A549 (cell line): ENCODE data around the gene NDUFA11. TPM values are rescaled to one million over a fixed set of nuclear protein-coding genes. Genes with fewer than 3 reads are reported as not detected.

Experiments
- ATAC-seq, 2 experiments: fragments of 200-7000 bp in 1 of 2; fragments of >200 bp in 1 of 2; cut with Nextera tagmentation in 1 of 2; cut with Tn5 transposase in 1 of 2; 3 replicates each; pipeline versions ENCODE4 v1.8.0 to v1.9.1; 2018 to 2020; ENCODE audit warnings: mild to moderate bottlenecking in 1 of 2, moderate library complexity in 1 of 2
- CTCF ChIA-PET: fragments of 300-600 bp; sonication (Branson Sonifier 250); formaldehyde crosslinking; extraction: SDS; loops from one replicate; lab custom pipeline; 2021; ENCODE audit warnings: antibody characterized with exemption, inconsistent platforms; lab: Yijun Ruan, JAX
- POLR2A ChIA-PET: fragments of 350-600 bp; formaldehyde crosslinking; extraction: SDS; loops from one replicate; lab custom pipeline; 2021; ENCODE audit warnings: antibody characterized with exemption, inconsistent platforms; lab: Yijun Ruan, JAX
- DNase-seq, 2 experiments: peaks; one replicate each; pipeline versions ENCODE4 v3.0.0 to v3.0.0-alpha.2; 2011 to 2016; ENCODE audit warnings: low read depth in 1 of 2, low spot score in 1 of 2
- FAIRE-seq: peaks from 2 replicates; lab custom pipeline; 2011; peaks lifted over from hg19 to GRCh38; lab: Jason Lieb, UNC
- H3K27ac ChIP-seq, 2 experiments: fragments of >200 bp; sonication (Bioruptor Twin); formaldehyde crosslinking; 3 replicates each; pipeline ENCODE4 v1.5.1; 2016 to 2017
- H3K4me1 ChIP-seq: fragments of >200 bp; sonication (Bioruptor Twin); formaldehyde crosslinking; 3 replicates; pipeline ENCODE4 v1.6.1; 2016
- H3K4me2 ChIP-seq: fragments of >200 bp; sonication (Bioruptor Twin); formaldehyde crosslinking; 3 replicates; pipeline ENCODE4 v1.6.1; 2016
- H3K4me3 ChIP-seq: fragments of >200 bp; sonication (Bioruptor Twin); formaldehyde crosslinking; 3 replicates; pipeline ENCODE4 v1.5.1; 2016
- H3K9me3 ChIP-seq: fragments of >200 bp; sonication (Bioruptor Twin); formaldehyde crosslinking; 3 replicates; pipeline ENCODE4 v1.6.1; 2016
- CHD2 ChIP-seq: fragments of 150-350 bp; IDR thresholded peaks from 2 replicates; pipeline ENCODE4 v1.6.1; 2014; ENCODE audit warnings: low read length; ENCODE audit not compliant: partially characterized antibody
- CHD4 ChIP-seq: fragments of 200-600 bp; sonication (generic); IDR thresholded peaks from 2 replicates; pipeline ENCODE4 v1.6.1; 2016; ENCODE audit warnings: antibody characterized with exemption, mild to moderate bottlenecking, borderline replicate concordance
- E2F6 ChIP-seq: IDR thresholded peaks from 2 replicates; pipeline ENCODE4 v1.6.1; 2012; ENCODE audit warnings: low read depth, borderline replicate concordance
- EP300 ChIP-seq, 2 experiments: fragments of >200 bp; sonication (Bioruptor Twin); formaldehyde crosslinking; IDR thresholded peaks; 2 replicates in 1 of 2; 3 replicates in 1 of 2; pipeline ENCODE4 v1.6.1; 2016 to 2017
- FOSL2 ChIP-seq, 2 experiments: fragments of 450-650 bp in 1 of 2; fragments of >200 bp in 1 of 2; sonication (Bioruptor Twin) in 1 of 2; formaldehyde crosslinking; IDR thresholded peaks; 2 replicates each; pipeline versions ENCODE4 v1.5.0 to v1.6.1; 2016 to 2020; ENCODE audit warnings: mild to moderate bottlenecking in 1 of 2, moderate library complexity in 1 of 2
- FOXS1 ChIP-seq: fragments of 250-450 bp; sonication (Bioruptor Pico); IDR thresholded peaks from 2 replicates; pipeline ENCODE4 v1.5.0; 2020; ENCODE audit warnings: mild to moderate bottlenecking, moderate library complexity
- GATA3 ChIP-seq: IDR thresholded peaks from 2 replicates; pipeline ENCODE4 v1.6.1; 2012; ENCODE audit warnings: borderline replicate concordance
- HDAC2 ChIP-seq: fragments of 200-600 bp; sonication (generic); IDR thresholded peaks from 2 replicates; pipeline ENCODE4 v1.6.1; 2016
- HEYL ChIP-seq: fragments of 250-450 bp; sonication (Bioruptor Pico); IDR thresholded peaks from 2 replicates; pipeline ENCODE4 v1.8.0; 2021; ENCODE audit warnings: mild to moderate bottlenecking, moderate library complexity
- HOXB5 ChIP-seq: fragments of 250-450 bp; sonication (Bioruptor Pico); IDR thresholded peaks from 2 replicates; pipeline ENCODE4 v1.5.0; 2020; ENCODE audit warnings: mild to moderate bottlenecking, moderate library complexity
- JUN ChIP-seq, 2 experiments: fragments of >200 bp; sonication (Bioruptor Twin); formaldehyde crosslinking; IDR thresholded peaks; 2 replicates in 1 of 2; 3 replicates in 1 of 2; pipeline ENCODE4 v1.6.1; 2016 to 2017
- JUNB ChIP-seq: fragments of >200 bp; sonication (Bioruptor Twin); formaldehyde crosslinking; IDR thresholded peaks from 2 replicates; pipeline ENCODE4 v1.6.1; 2016
- KDM5A ChIP-seq: fragments of 200-600 bp; sonication (generic); IDR thresholded peaks from 2 replicates; pipeline ENCODE4 v1.6.1; 2016; ENCODE audit warnings: antibody characterized with exemption, mild to moderate bottlenecking
- MAFK ChIP-seq: fragments of 450-650 bp; IDR thresholded peaks from 2 replicates; pipeline ENCODE4 v1.6.1; 2014; ENCODE audit not compliant: partially characterized antibody
- MAX ChIP-seq: IDR thresholded peaks from 2 replicates; pipeline ENCODE4 v1.6.1; 2012
- MAZ ChIP-seq: fragments of 150-350 bp; IDR thresholded peaks from 2 replicates; pipeline ENCODE4 v1.6.1; 2014; ENCODE audit warnings: antibody characterized with exemption, low read depth, low read length, borderline replicate concordance
- MYC ChIP-seq: IDR thresholded peaks from 2 replicates; pipeline ENCODE4 v1.6.1; 2012; ENCODE audit warnings: mild to moderate bottlenecking, inconsistent platforms, low read length, improper control_type of control experiment, borderline replicate concordance
- NPAS2 ChIP-seq: fragments of 250-450 bp; sonication (Bioruptor Pico); IDR thresholded peaks from 2 replicates; pipeline ENCODE4 v1.8.0; 2022; ENCODE audit warnings: mild to moderate bottlenecking, moderate library complexity, borderline replicate concordance
- NR3C1 ChIP-seq: fragments of >200 bp; sonication (Bioruptor Twin); formaldehyde crosslinking; IDR thresholded peaks from 3 replicates; pipeline ENCODE4 v1.6.1; 2017
- PBX3 ChIP-seq: IDR thresholded peaks from 2 replicates; pipeline ENCODE4 v1.6.1; 2012
- PHF8 ChIP-seq: fragments of 200-600 bp; sonication (generic); IDR thresholded peaks from 2 replicates; pipeline ENCODE4 v1.6.1; 2016; ENCODE audit warnings: low read depth, mild to moderate bottlenecking, antibody characterized with exemption, moderate library complexity, borderline replicate concordance
- POLR2AphosphoS2 ChIP-seq: conservative IDR thresholded peaks from 2 replicates; pipeline ENCODE4 v1.6.1; 2012; ENCODE audit warnings: low read length, improper control_type of control experiment, inconsistent platforms
- RARB ChIP-seq: fragments of 250-450 bp; sonication (Bioruptor Pico); IDR thresholded peaks from 2 replicates; pipeline ENCODE4 v1.8.0; 2021; ENCODE audit warnings: mild to moderate bottlenecking, moderate library complexity
- RFX5 ChIP-seq: fragments of 450-650 bp; IDR thresholded peaks from 2 replicates; pipeline ENCODE4 v1.7.1; 2014; ENCODE audit warnings: antibody characterized with exemption, mild to moderate bottlenecking, moderate library complexity
- TFCP2L1 ChIP-seq: fragments of 250-450 bp; sonication (Bioruptor Pico); IDR thresholded peaks from 2 replicates; pipeline ENCODE4 v1.5.0; 2021; ENCODE audit warnings: mild to moderate bottlenecking
- TP53 ChIP-seq: fragments of 250-450 bp; sonication (Bioruptor Pico); IDR thresholded peaks from 2 replicates; pipeline ENCODE4 v1.5.0; 2021; ENCODE audit warnings: mild to moderate bottlenecking, moderate library complexity
- ZFP36 ChIP-seq: fragments of 450-650 bp; IDR thresholded peaks from 2 replicates; pipeline ENCODE4 v1.6.1; 2014; ENCODE audit warnings: borderline replicate concordance; ENCODE audit not compliant: partially characterized antibody
- ZNF302 ChIP-seq: fragments of 250-450 bp; sonication (Bioruptor Pico); IDR thresholded peaks from 2 replicates; pipeline ENCODE4 v1.9.0; 2021; ENCODE audit warnings: inconsistent platforms, mild to moderate bottlenecking, moderate library complexity
- ZSCAN20 ChIP-seq: fragments of 250-450 bp; sonication (Bioruptor Pico); IDR thresholded peaks from 2 replicates; pipeline ENCODE4 v1.8.0; 2022; ENCODE audit warnings: mild to moderate bottlenecking, moderate library complexity
- WGBS: methylation state at CpG from one replicate; pipeline ENCODE4 v1.1.6; 2017; ENCODE audit errors: missing lambda C conversion rate; 5-methylcytosine and 5-hydroxymethylcytosine counted together
- polyA plus RNA-seq, 4 experiments: library from polyadenylated mRNA; depleted of rRNA in 3 of 4; stranded (reverse); fragments of >200 nt; fragmentation: RNase III in 1 of 4; extraction: RNeasy Plus Mini Kit Qiagen cat#74134 plus additional on column Dnase treatment in 1 of 4; gene quantifications; 2 replicates in 3 of 4; 3 replicates in 1 of 4; pipeline ENCODE4 v1.2.3, GENCODE V29; 2011 to 2017
- TF ChIP-seq, protein P1 (sequence below): fragments of >200 bp; sonication (Bioruptor Twin); formaldehyde crosslinking; IDR thresholded peaks from 3 replicates; pipeline ENCODE4 v1.6.1; 2016
- TF ChIP-seq, protein P2 (sequence below): fragments of 450-650 bp; IDR thresholded peaks from 2 replicates; pipeline ENCODE4 v1.6.1; 2014; ENCODE audit warnings: antibody characterized with exemption
- TF ChIP-seq, protein P3 (sequence below): fragments of 250-450 bp; sonication (Bioruptor Pico); IDR thresholded peaks from 2 replicates; pipeline ENCODE4 v1.5.0; 2020; ENCODE audit warnings: low read depth, mild to moderate bottlenecking, moderate library complexity

NDUFA11 gene
- polyA plus RNA-seq, 2 of the 4 experiments (the other 2 are of a cell fraction) = 75.0 to 173 TPM

DNA sequence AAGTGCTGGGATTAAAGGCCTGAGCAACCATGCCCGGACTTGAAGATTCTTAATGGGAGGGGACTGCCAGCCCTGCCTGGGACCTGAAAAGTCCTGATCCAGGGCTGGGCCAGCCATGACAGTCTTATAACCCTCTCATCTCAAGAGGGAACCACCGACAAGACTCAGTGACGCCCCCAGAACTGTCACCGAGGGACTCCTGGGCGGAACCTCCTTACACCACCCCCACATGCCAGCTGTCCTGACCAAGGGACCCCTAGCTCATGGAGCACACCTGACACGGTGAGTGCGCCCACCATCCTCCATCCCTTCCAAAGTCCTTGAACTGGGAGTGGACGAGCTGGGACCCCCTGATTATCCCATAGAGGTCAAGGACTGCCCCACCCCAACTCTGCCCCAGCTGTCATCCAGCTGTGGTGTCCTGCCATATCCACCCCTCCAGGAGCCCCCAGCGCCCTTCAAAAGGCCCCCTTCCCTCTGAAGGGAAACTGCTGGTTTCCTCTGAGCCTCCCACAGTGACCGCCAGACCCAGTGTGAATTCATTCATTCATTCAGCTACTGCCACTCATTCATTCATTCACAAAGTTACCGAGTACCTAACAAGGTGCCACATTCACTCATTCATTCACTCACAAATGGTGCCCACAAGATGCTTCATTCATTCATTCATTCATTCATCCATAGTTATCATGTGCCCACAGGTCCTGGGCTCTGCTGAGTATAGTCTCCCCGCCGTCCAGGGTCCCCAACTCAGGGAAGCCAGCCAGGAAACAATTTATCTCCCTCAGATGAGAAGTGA, 3.7 kb downstream of the NDUFA11 start:
- no peak for TF ChIP-seq POLR2AphosphoS2
- TF ChIP-seq HEYL (CRISPR knock-in tag) = no peak
- no peak for TF ChIP-seq RFX5
- no peak for TF ChIP-seq HDAC2
- TF ChIP-seq CHD4 = no peak
- no peak for TF ChIP-seq E2F6
- TF ChIP-seq PBX3 = no peak
- TF ChIP-seq FOXS1 (CRISPR knock-in tag) = no peak
- no peak for TF ChIP-seq FOSL2 (IDR thresholded peaks at IDR 0.05)
- TF ChIP-seq FOSL2 (CRISPR knock-in tag; IDR thresholded peaks at IDR 0.05) = no peak
- no peak for TF ChIP-seq MAZ
- no peak for TF ChIP-seq MAFK
- no peak for TF ChIP-seq GATA3
- TF ChIP-seq HOXB5 (CRISPR knock-in tag) = no peak
- no peak for TF ChIP-seq EP300 (IDR thresholded peaks at IDR 0.05)
- TF ChIP-seq NPAS2 = no peak
- TF ChIP-seq MYC = no peak
- DNase-seq = no peak
- no peak for FAIRE-seq
- POLR2A ChIA-PET = no interaction called here
- Histone ChIP-seq H3K27ac (no peak overlapping the region), H3K4me2 (no peak overlapping the region), H3K9me3 (no peaks in the 10 kb centered on the region), H3K4me3 (no peak overlapping the region), H3K4me1 (peaks cover 5% of the 10 kb centered on the region; the same call in 1 of the 3 replicates)
- WGBS = 90% methylated on average over 12 of the region's 13 CpGs
- CTCF ChIA-PET = interaction anchor here (0.8 to 1.5 kb wide), 4 partner anchors 77 to 126 kb away, joined by 3 to 5 read pairs (median 4); no protein-coding TSS in a partner anchor
- ATAC-seq = no peak

DNA sequence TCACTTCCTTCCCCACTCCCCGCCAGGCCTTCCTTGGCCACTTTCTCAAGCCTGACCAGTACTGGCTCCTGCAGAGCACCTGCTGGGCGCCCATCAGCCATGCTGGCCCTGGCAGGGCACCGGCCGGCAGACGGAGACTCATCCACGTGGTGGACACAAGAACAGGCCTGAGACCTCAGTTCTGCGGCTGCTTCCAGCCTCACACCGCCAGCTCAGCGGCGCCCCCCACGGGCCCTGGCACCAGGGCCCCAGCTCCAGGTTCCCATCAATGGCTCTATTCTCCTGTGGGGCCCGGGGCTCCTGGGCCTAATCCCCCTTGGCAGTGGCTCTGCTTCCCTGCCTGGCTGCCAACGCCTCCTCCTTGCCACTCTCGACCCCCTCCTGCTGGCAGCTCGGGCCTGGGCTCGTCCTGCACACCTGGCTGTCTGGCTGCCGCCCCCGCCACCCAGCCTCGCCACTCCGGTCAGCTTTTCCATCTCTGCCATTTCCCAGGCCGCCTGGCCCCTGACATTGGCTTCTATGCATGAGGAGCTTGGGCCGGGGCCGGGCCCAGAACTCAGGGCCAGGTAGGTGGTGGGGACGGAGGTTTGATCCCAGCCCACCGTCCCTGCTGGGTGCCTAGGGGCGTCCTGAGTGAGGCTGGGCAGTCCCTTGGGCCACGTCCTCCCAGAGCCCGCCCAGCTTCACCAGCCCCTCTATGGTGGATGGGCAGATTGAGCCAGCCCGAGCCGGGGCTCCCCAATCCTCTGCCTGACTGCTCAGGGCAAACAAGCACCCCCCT, 6.2 kb downstream of the NDUFA11 start:
- H3K4me3 ChIP-seq = no peak overlapping the region
- ChIA-PET CTCF (interaction anchor here (0.6 to 2.1 kb wide), 4 partner anchors 27 to 124 kb away, joined by 3 to 9 read pairs (median 4); no protein-coding TSS in a partner anchor), POLR2A (interaction anchor here (0.6 kb wide), 1 partner anchor 138 kb away, joined by 4 read pairs; no protein-coding TSS in a partner anchor)
- no peak for FAIRE-seq
- H3K9me3 ChIP-seq = no peaks in the 10 kb centered on the region
- WGBS = 91% methylated on average over 18 of the region's 30 CpGs
- H3K4me2 ChIP-seq = no peak overlapping the region
- H3K4me1 ChIP-seq = peaks cover 2% of the 10 kb centered on the region; the same call in 1 of the 3 replicates
- H3K27ac ChIP-seq = no peak overlapping the region
- no peak for ATAC-seq
- no peak for DNase-seq
- no peak for TF ChIP-seq HDAC2
- TF ChIP-seq MAX = no peak
- TF ChIP-seq ZNF302 (CRISPR knock-in tag) = no peak
- no peak for TF ChIP-seq RARB (CRISPR knock-in tag)
- TF ChIP-seq, protein P1, sequence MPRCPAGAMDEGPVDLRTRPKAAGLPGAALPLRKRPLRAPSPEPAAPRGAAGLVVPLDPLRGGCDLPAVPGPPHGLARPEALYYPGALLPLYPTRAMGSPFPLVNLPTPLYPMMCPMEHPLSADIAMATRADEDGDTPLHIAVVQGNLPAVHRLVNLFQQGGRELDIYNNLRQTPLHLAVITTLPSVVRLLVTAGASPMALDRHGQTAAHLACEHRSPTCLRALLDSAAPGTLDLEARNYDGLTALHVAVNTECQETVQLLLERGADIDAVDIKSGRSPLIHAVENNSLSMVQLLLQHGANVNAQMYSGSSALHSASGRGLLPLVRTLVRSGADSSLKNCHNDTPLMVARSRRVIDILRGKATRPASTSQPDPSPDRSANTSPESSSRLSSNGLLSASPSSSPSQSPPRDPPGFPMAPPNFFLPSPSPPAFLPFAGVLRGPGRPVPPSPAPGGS = no peak
- TF ChIP-seq JUN (IDR thresholded peaks at IDR 0.05) = no peak
- no peak for TF ChIP-seq PHF8
- no peak for TF ChIP-seq CHD2
- TF ChIP-seq TP53 (CRISPR knock-in tag) = no peak
- no peak for TF ChIP-seq ZSCAN20
- TF ChIP-seq, protein P2, sequence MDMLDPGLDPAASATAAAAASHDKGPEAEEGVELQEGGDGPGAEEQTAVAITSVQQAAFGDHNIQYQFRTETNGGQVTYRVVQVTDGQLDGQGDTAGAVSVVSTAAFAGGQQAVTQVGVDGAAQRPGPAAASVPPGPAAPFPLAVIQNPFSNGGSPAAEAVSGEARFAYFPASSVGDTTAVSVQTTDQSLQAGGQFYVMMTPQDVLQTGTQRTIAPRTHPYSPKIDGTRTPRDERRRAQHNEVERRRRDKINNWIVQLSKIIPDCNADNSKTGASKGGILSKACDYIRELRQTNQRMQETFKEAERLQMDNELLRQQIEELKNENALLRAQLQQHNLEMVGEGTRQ = no peak
- TF ChIP-seq, protein P3, sequence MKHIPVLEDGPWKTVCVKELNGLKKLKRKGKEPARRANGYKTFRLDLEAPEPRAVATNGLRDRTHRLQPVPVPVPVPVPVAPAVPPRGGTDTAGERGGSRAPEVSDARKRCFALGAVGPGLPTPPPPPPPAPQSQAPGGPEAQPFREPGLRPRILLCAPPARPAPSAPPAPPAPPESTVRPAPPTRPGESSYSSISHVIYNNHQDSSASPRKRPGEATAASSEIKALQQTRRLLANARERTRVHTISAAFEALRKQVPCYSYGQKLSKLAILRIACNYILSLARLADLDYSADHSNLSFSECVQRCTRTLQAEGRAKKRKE = no peak
- TF ChIP-seq RFX5 = no peak
- no peak for TF ChIP-seq JUNB
- no peak for TF ChIP-seq TFCP2L1 (CRISPR knock-in tag)
- no peak for TF ChIP-seq KDM5A
- no peak for TF ChIP-seq MYC
- TF ChIP-seq ZFP36 = no peak
- no peak for TF ChIP-seq NR3C1
